CD14-positive monocyte (primary cell): ENCODE measurements around the gene SMCO3. TPM values are rescaled to one million over a fixed set of nuclear protein-coding genes. Genes with fewer than 3 reads are reported as not detected.

Source experiments
- DNase-seq, 3 donors: peaks; one replicate each; pipeline ENCODE4 v3.0.0-alpha.2; 2011 to 2022
- H2AFZ ChIP-seq: 2 replicates; pipeline ENCODE4 v1.6.0; 2012; ENCODE audit warnings: mild to moderate bottlenecking, low read depth, low read length, inconsistent platforms; ENCODE audit not compliant: insufficient read depth, poor library complexity, severe bottlenecking
- H3K27ac ChIP-seq, 2 donors: 1 replicate in 1 of 2; 2 replicates in 1 of 2; pipeline ENCODE4 v1.5.1; 2012 to 2013; ENCODE audit warnings: low read length in 2 of 2, control low read depth in 1 of 2, inconsistent platforms in 1 of 2, low read depth in 1 of 2, mild to moderate bottlenecking in 1 of 2
- H3K27me3 ChIP-seq, 2 donors: one replicate each; pipeline versions ENCODE4 v1.6.0 to v1.6.1; 2011 to 2013; ENCODE audit warnings: low read length in 2 of 2; ENCODE audit not compliant: control insufficient read depth in 2 of 2, insufficient read depth in 2 of 2
- H3K36me3 ChIP-seq, 2 donors: replicated peaks in 1 of 2; 1 replicate in 1 of 2; 2 replicates in 1 of 2; pipeline versions ENCODE4 v1.5.1 to v1.6.1; 2012 to 2013; ENCODE audit warnings: low read length in 2 of 2, control low read depth in 1 of 2, inconsistent platforms in 1 of 2, mild to moderate bottlenecking in 1 of 2; ENCODE audit not compliant: insufficient read depth in 2 of 2, control insufficient read depth in 1 of 2
- H3K4me1 ChIP-seq, 2 donors: 1 replicate in 1 of 2; 2 replicates in 1 of 2; pipeline versions ENCODE4 v1.5.1 to v1.6.1; 2012 to 2013; ENCODE audit warnings: low read length in 2 of 2, control low read depth in 1 of 2, inconsistent platforms in 1 of 2, mild to moderate bottlenecking in 1 of 2, moderate library complexity in 1 of 2; ENCODE audit not compliant: insufficient read depth in 2 of 2, control insufficient read depth in 1 of 2
- H3K4me2 ChIP-seq: replicated peaks from 2 replicates; pipeline ENCODE3; 2012; ENCODE audit warnings: low read length, moderate library complexity, mild to moderate bottlenecking; ENCODE audit not compliant: poor library complexity, severe bottlenecking; ENCODE audit errors: extremely low read depth
- H3K4me3 ChIP-seq, 3 experiments: fragments of 200-600 bp in 1 of 3; sonication (generic) in 1 of 3; replicated peaks in 1 of 3; 1 replicate in 2 of 3; 2 replicates in 1 of 3; pipeline ENCODE4 v1.5.1; 2011 to 2013; ENCODE audit warnings: low read length in 3 of 3, mild to moderate bottlenecking in 3 of 3, control low read depth in 2 of 3, low read depth in 2 of 3, inconsistent platforms in 1 of 3, moderate library complexity in 1 of 3
- H3K79me2 ChIP-seq: 2 replicates; pipeline ENCODE4 v1.6.0; 2012; ENCODE audit warnings: mild to moderate bottlenecking, control low read depth, inconsistent platforms, low read length, moderate library complexity; ENCODE audit not compliant: insufficient read depth
- H3K9ac ChIP-seq: 2 replicates; pipeline ENCODE4 v1.6.0; 2017; ENCODE audit warnings: low read length, mild to moderate bottlenecking; ENCODE audit not compliant: insufficient read depth, poor library complexity, severe bottlenecking
- H3K9me3 ChIP-seq, 2 donors: replicated peaks in 1 of 2; 1 replicate in 1 of 2; 2 replicates in 1 of 2; pipeline versions ENCODE4 v1.5.1 to v1.6.1; 2012 to 2013; ENCODE audit warnings: low read length in 2 of 2, control low read depth in 1 of 2; ENCODE audit not compliant: control insufficient read depth in 1 of 2, insufficient read depth in 1 of 2
- H4K20me1 ChIP-seq: 2 replicates; pipeline ENCODE4 v1.6.0; 2012; ENCODE audit warnings: mild to moderate bottlenecking, low read length, control low read depth, moderate library complexity; ENCODE audit not compliant: insufficient read depth
- H3K27ac Mint-ChIP-seq, 7 donors: one replicate each; pipeline ENCODE4 v1.8.0; 2020; ENCODE audit warnings: mild to moderate bottlenecking in 7 of 7, mixed read lengths in 7 of 7, moderate library complexity in 6 of 7, inconsistent platforms in 2 of 7
- H3K27me3 Mint-ChIP-seq, 3 donors: one replicate each; pipeline ENCODE4 v1.8.0; 2021 to 2022; ENCODE audit warnings: low read depth in 3 of 3, mild to moderate bottlenecking in 3 of 3, mixed read lengths in 3 of 3, moderate library complexity in 3 of 3, inconsistent platforms in 1 of 3
- H3K36me3 Mint-ChIP-seq, 2 donors: one replicate each; pipeline ENCODE4 v1.8.0; 2020; ENCODE audit warnings: mixed read lengths in 2 of 2, inconsistent platforms in 1 of 2, mild to moderate bottlenecking in 1 of 2
- H3K4me1 Mint-ChIP-seq: one replicate; pipeline ENCODE4 v1.8.0; 2020; ENCODE audit warnings: mild to moderate bottlenecking, mixed read lengths
- H3K4me3 Mint-ChIP-seq, 2 donors: one replicate each; pipeline ENCODE4 v1.8.0; 2020; ENCODE audit warnings: mild to moderate bottlenecking in 2 of 2, mixed read lengths in 2 of 2, moderate library complexity in 1 of 2
- H3K9me3 Mint-ChIP-seq, 7 donors: one replicate each; pipeline ENCODE4 v1.8.0; 2020 to 2022; ENCODE audit warnings: mixed read lengths in 7 of 7, mild to moderate bottlenecking in 6 of 7, moderate library complexity in 6 of 7, inconsistent platforms in 2 of 7
- WGBS: methylation state at CpG from one replicate; pipeline ENCODE4 v1.1.5; 2013; ENCODE audit warnings: missing lambda C conversion rate; ENCODE audit not compliant: insufficient coverage; 5-methylcytosine and 5-hydroxymethylcytosine counted together
- intact Hi-C, 2 donors: fragments of 100-400 bp; cut with micrococcal nuclease; formaldehyde crosslinking; loops; one replicate each; pipeline versions ENCODE4 v1.15.0 to v1.15.1; 2023
- polyA plus RNA-seq, 3 donors: library from polyadenylated mRNA; depleted of rRNA in 1 of 3; unstranded in 2 of 3; stranded (reverse) in 1 of 3; fragments of 300-500 nt in 2 of 3; fragments of >200 nt in 1 of 3; fragmentation: Illumina TruSeq in 2 of 3; gene quantifications; 1 replicate in 2 of 3; 2 replicates in 1 of 3; pipeline ENCODE4 v1.2.3, GENCODE V29; 2012 to 2021
- TF ChIP-seq, protein P1 (sequence below): fragments of 200-600 bp; IDR thresholded peaks from one replicate; pipeline ENCODE4 v1.8.0; 2022; ENCODE audit warnings: antibody characterized with exemption, mild to moderate bottlenecking

Gene SMCO3
- polyA plus RNA-seq, 3 donors: 0.11 TPM; not detected in 2

DNA sequence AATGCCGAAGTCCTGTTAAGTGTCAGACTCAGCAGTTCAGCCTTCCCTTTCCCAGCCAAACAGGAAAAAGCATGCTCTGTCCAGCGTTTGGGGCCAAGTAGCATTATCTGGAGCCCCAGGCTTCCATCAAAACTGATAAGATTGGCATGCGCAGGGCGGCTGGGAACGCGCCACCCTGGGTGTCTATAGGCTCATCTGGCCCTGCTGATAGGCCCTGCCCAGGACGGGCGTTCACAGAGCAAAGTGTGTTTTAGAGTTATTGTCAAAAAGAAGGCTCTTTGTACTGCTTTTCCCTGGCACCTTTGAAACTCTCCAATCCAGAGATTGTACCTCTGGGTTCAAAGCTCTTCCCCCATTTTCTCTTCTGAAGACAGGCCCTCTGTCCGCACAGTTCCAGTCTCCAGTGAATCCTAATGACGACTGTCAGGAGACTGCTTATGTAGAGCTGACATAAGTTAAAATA lies 29.5 kb upstream of the SMCO3 start, which contains the start of gene ART4:
Gene ART4, minus strand, starts transcription at position 102 of the 463 bp plus-strand sequence. CDS start 413 bp downstream, outside the sequence.
- Histone ChIP-seq H3K9me3 (no peaks in the 10 kb centered on the region), H3K27ac (no peak within 1 kb of the TSS), H4K20me1 (no peaks in the 10 kb centered on the region), H3K9ac (no peak within 1 kb of the TSS), H3K4me1 (no peaks in the 10 kb centered on the region), H3K79me2 (no peaks in the 10 kb centered on the region), H3K27me3 (no peaks in the 10 kb centered on the region), H3K4me3 (no peak within 1 kb of the TSS), H3K4me2 (no peak within 1 kb of the TSS), H3K36me3 (no peaks in the 10 kb centered on the region), H2AFZ (no peak within 1 kb of the TSS)
- peaks cover 2% of the 10 kb centered on the region for H3K4me1 Mint-ChIP-seq
- no peak within 1 kb of the TSS for H3K27ac Mint-ChIP-seq
- DNase-seq: no peak
- no peaks in the 10 kb centered on the region for H3K36me3 Mint-ChIP-seq
- H3K4me3 Mint-ChIP-seq: no peak within 1 kb of the TSS
- H3K9me3 Mint-ChIP-seq: peaks cover 0 to 3% (median 0%) of the 10 kb centered on the region in 7 donors
- WGBS: 85% methylated on average over 6 of the region's 10 CpGs
- TF ChIP-seq, protein P1, sequence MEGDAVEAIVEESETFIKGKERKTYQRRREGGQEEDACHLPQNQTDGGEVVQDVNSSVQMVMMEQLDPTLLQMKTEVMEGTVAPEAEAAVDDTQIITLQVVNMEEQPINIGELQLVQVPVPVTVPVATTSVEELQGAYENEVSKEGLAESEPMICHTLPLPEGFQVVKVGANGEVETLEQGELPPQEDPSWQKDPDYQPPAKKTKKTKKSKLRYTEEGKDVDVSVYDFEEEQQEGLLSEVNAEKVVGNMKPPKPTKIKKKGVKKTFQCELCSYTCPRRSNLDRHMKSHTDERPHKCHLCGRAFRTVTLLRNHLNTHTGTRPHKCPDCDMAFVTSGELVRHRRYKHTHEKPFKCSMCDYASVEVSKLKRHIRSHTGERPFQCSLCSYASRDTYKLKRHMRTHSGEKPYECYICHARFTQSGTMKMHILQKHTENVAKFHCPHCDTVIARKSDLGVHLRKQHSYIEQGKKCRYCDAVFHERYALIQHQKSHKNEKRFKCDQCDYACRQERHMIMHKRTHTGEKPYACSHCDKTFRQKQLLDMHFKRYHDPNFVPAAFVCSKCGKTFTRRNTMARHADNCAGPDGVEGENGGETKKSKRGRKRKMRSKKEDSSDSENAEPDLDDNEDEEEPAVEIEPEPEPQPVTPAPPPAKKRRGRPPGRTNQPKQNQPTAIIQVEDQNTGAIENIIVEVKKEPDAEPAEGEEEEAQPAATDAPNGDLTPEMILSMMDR: no peak
- intact Hi-C loops: loop anchor here in 1 of 2 donors (10.0 kb wide), 1 partner anchor 91 kb away; the partner anchor contains the start of gene ERP27
- H3K27me3 Mint-ChIP-seq: peaks cover 0 to 2% (median 2%) of the 10 kb centered on the region in 3 donors

DNA sequence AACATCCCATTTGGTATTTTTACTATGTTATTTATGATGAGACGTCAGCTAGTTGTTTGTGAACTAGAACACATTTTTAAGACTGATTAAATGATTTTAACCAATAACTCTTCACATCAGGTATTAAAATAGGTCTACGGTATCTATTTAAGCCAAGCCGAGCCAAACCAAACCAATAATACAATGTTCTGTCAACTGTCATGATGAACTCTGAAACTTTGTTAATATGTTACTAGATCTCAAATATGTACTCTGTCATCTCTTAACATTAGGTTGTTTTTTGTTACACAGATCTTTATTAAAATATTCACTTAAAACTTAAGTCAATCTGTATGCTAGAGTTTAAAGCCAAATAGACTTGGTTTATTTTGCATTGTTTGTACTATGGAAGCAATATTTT lies 28.3 kb upstream of the SMCO3 start:
- Mint-ChIP-seq H3K27me3 (peaks cover 0 to 2% (median 2%) of the 10 kb centered on the region in 3 donors), H3K27ac (no peak overlapping the region), H3K4me3 (no peak overlapping the region), H3K9me3 (peaks cover 0 to 3% (median 0%) of the 10 kb centered on the region in 7 donors), H3K4me1 (peaks cover 2% of the 10 kb centered on the region), H3K36me3 (no peaks in the 10 kb centered on the region)
- TF ChIP-seq, protein P1: no peak
- DNase-seq: no peak
- Histone ChIP-seq H3K4me3 (no peak overlapping the region), H4K20me1 (no peaks in the 10 kb centered on the region), H3K4me1 (no peaks in the 10 kb centered on the region), H3K27me3 (no peaks in the 10 kb centered on the region), H2AFZ (no peak overlapping the region), H3K36me3 (no peaks in the 10 kb centered on the region), H3K79me2 (no peaks in the 10 kb centered on the region), H3K27ac (no peak overlapping the region), H3K4me2 (no peak overlapping the region), H3K9me3 (no peaks in the 10 kb centered on the region), H3K9ac (no peak overlapping the region)
- intact Hi-C loops: loop anchor here in 1 of 2 donors (10.0 kb wide), 1 partner anchor 92 kb away; the partner anchor contains the start of gene ERP27
- no CpG with 5 or more reads among the region's 3 CpGs for WGBS
